HG02885 (cell line): ENCODE results near the gene FOXJ3.

ENCODE experiments used
- ATAC-seq: cut with Tn5 transposase; IDR thresholded peaks from one replicate; pipeline ENCODE4 v1.9.1; 2021; ENCODE audit warnings: mild to moderate bottlenecking; ENCODE audit not compliant: unreplicated experiment, poor library complexity

The FOXJ3 gene

GRCh38 chr1:42152907-42153600 lies 182.0 kb downstream of the FOXJ3 start, which contains the start of gene GUCA2B:
Gene GUCA2B (plus strand): TSS chr1:42153410. CDS start chr1:42153451, 41 bp downstream.
- no peak for ATAC-seq

- ATAC-seq = no peak
These were observed 182.9 kb downstream of the FOXJ3 start for GRCh38 chr1:42152119-42152518.

GRCh38 chr1:42150651-42151050 lies 184.4 kb downstream of the FOXJ3 start:
- ATAC-seq = no peak

- no peak for ATAC-seq
These were observed 186.9 kb downstream of the FOXJ3 start for GRCh38 chr1:42148166-42148565.

- no peak for ATAC-seq
These were observed 188.3 kb downstream of the FOXJ3 start for GRCh38 chr1:42146626-42147320.

GRCh38 chr1:42145764-42146625 lies 189.0 kb downstream of the FOXJ3 start:
- no peak for ATAC-seq

GRCh38 chr1:42145389-42145716 lies 189.7 kb downstream of the FOXJ3 start:
- ATAC-seq = no peak

- ATAC-seq = no peak
These were observed 190.2 kb downstream of the FOXJ3 start for GRCh38 chr1:42144711-42145388.

- ATAC-seq = no peak
These were observed 190.9 kb downstream of the FOXJ3 start for GRCh38 chr1:42143896-42144710.

GRCh38 chr1:42142894-42143675 lies 191.9 kb downstream of the FOXJ3 start:
- ATAC-seq = no peak

- no peak for ATAC-seq
These were observed 193.1 kb downstream of the FOXJ3 start for GRCh38 chr1:42141978-42142377.

GRCh38 chr1:42140191-42140590 lies 194.8 kb downstream of the FOXJ3 start:
- ATAC-seq = no peak

- ATAC-seq = no peak
These were observed 195.6 kb downstream of the FOXJ3 start for GRCh38 chr1:42139444-42139843.

GRCh38 chr1:42138586-42138985 lies 196.4 kb downstream of the FOXJ3 start:
- no peak for ATAC-seq

GRCh38 chr1:42137766-42138165 lies 197.3 kb downstream of the FOXJ3 start:
- no peak for ATAC-seq

GRCh38 chr1:42136466-42136865 lies 198.6 kb downstream of the FOXJ3 start:
- no peak for ATAC-seq

- ATAC-seq = no peak
These were observed 199.6 kb downstream of the FOXJ3 start for GRCh38 chr1:42135426-42135825.

GRCh38 chr1:42133809-42134526 lies 201.1 kb downstream of the FOXJ3 start:
- ATAC-seq = no peak
